GM21381 (cell line): ENCODE results near the gene EFCAB11.

Source experiments
- ATAC-seq: cut with Tn5 transposase; IDR thresholded peaks from one replicate; pipeline ENCODE4 v1.9.1; 2021; ENCODE audit warnings: mild to moderate bottlenecking, moderate library complexity; ENCODE audit not compliant: unreplicated experiment

Gene EFCAB11

GRCh38 chr14:89828471-89829165, 125.9 kb downstream of the EFCAB11 start:
- no peak for ATAC-seq

- ATAC-seq, result no peak
Measured at GRCh38 chr14:89827265-89827664, 127.3 kb downstream of the EFCAB11 start.

GRCh38 chr14:89826596-89826995, 127.9 kb downstream of the EFCAB11 start:
- no peak for ATAC-seq

GRCh38 chr14:89823743-89824142, 130.8 kb downstream of the EFCAB11 start:
- ATAC-seq, result no peak

- no peak for ATAC-seq
Measured at GRCh38 chr14:89814126-89814525, 140.4 kb downstream of the EFCAB11 start.

GRCh38 chr14:89813617-89814031, 140.9 kb downstream of the EFCAB11 start:
- ATAC-seq, result no peak

- ATAC-seq, result no peak
Measured at GRCh38 chr14:89811954-89812575, 142.5 kb downstream of the EFCAB11 start.

- no peak for ATAC-seq
Measured at GRCh38 chr14:89810101-89810500, 144.4 kb downstream of the EFCAB11 start.

GRCh38 chr14:89807892-89808291, 146.6 kb downstream of the EFCAB11 start:
- no peak for ATAC-seq

- no peak for ATAC-seq
Measured at GRCh38 chr14:89807151-89807550, 147.4 kb downstream of the EFCAB11 start.

- no peak for ATAC-seq
Measured at GRCh38 chr14:89806451-89806850, 148.1 kb downstream of the EFCAB11 start.

GRCh38 chr14:89805501-89805900, 149.0 kb downstream of the EFCAB11 start:
- ATAC-seq, result no peak

GRCh38 chr14:89803542-89803941, 151.0 kb downstream of the EFCAB11 start:
- no peak for ATAC-seq

GRCh38 chr14:89801136-89801535, 153.4 kb downstream of the EFCAB11 start:
- no peak for ATAC-seq

- ATAC-seq, result no peak
Measured at GRCh38 chr14:89798212-89798773, 156.2 kb downstream of the EFCAB11 start.

GRCh38 chr14:89797148-89797547, 157.4 kb downstream of the EFCAB11 start:
- ATAC-seq, result no peak

GRCh38 chr14:89794096-89794495, 160.4 kb downstream of the EFCAB11 start:
- ATAC-seq, result no peak

- no peak for ATAC-seq
Measured at GRCh38 chr14:89793367-89793716, 161.2 kb downstream of the EFCAB11 start.

- no peak for ATAC-seq
Measured at GRCh38 chr14:89792489-89793366, 161.8 kb downstream of the EFCAB11 start.

- no peak for ATAC-seq
Measured at GRCh38 chr14:89787525-89787924, 167.0 kb downstream of the EFCAB11 start.

- no peak for ATAC-seq
Measured at GRCh38 chr14:89781046-89781445, 173.5 kb downstream of the EFCAB11 start.
